Fibroblast of skin of right biceps (primary cell): ENCODE data around the gene IQCE.

ENCODE experiments used
- DNase-seq: peaks from one replicate; pipeline ENCODE4 v3.0.0-alpha.2; 2013

Gene IQCE

DNA sequence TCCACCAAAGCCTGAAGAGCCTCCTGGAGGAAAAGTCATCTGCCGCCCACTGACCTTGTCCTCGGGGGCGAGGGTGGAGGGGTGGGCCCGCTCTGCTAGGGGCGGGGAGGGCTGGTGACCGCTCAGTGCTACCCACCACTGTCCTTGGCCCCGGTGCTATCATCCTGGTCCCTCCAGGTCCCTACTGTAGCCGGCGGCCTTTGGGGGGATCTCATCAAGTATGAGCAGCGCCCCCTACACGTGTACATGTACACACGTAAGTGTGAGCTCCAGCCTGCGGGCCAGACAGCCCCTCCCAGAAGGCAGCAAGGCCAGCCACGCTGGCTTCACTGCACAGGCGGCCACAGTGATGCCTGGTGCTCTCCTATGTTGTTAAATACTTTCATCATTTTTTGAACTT is 92.6 kb downstream of the IQCE start:
- no peak for DNase-seq

DNA sequence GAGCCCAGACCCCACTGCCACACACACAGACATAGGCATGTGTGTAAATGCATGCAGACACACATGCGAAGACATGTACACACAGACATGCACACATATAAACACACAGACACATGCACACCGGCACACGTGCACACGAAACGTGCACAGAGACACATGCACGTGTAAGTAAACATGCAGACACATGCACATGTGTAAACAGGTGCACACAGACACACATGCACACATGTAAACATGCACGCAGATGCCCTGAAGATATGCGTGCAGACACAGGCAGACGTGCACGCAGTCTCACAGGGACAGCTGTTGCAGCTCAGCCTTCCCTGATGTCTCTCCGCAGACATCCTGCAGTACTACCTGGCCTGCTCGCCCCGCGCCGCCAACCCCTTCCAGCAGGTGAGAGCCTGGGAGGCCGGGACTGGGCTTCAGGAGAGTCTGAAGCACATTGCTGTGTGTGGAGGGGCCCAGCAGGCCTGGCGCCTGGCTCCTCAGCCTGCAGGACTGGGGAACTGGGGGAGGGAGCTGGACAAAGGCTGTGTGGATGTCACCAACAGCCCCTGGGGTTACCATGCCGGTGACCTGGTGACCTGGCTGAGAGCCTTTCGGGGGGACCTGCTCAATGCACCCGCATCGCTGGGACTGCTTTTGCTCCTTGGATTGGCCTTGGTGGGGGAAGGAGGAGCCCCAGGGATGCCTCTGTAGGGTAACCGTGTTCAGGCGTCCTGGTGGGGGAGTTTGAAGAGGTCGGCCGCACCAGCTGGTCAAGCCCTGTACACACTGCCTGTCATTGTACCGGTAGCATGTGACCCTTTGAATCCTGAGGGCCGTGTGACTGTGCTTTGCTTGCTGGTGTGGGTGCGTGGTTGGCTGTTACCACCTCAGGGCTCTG is 93.3 kb downstream of the IQCE start:
- no peak for DNase-seq

DNA sequence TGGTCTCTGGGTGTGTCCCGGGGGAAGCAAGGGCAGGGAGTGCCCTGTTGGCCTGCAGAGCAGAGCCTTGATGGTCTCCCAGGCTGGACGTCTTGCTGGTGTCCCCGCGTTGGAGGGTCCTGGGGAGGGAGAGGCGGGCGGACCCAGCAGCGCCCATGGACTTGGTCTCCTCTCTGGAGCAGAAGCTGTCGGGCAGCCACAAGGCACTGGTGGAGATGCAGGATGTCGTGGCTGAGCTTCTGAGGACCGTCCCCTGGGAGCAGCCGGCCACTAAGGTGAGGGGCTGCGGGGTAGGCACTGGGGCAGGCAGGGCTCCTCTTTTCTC is 93.9 kb downstream of the IQCE start:
- no peak for DNase-seq

DNA sequence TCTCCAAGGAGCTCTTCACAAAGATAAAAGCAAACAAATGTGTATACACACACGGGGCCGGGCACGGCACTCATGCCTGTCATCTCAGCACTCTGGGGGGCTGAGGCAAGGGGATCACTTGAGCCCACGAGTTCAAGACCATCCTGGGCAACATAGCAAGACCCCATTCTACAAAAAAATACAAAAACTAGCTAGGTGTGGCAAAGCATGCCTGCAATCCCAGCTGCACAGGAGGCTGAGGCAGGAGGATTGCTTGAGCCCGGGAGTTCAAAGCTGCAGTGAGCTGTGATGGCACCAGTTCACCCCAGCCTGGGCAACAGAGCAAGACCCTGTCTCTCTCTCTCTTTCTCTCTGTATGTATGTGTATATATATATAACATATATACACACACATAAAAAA is 95.3 kb downstream of the IQCE start:
- no peak for DNase-seq

DNA sequence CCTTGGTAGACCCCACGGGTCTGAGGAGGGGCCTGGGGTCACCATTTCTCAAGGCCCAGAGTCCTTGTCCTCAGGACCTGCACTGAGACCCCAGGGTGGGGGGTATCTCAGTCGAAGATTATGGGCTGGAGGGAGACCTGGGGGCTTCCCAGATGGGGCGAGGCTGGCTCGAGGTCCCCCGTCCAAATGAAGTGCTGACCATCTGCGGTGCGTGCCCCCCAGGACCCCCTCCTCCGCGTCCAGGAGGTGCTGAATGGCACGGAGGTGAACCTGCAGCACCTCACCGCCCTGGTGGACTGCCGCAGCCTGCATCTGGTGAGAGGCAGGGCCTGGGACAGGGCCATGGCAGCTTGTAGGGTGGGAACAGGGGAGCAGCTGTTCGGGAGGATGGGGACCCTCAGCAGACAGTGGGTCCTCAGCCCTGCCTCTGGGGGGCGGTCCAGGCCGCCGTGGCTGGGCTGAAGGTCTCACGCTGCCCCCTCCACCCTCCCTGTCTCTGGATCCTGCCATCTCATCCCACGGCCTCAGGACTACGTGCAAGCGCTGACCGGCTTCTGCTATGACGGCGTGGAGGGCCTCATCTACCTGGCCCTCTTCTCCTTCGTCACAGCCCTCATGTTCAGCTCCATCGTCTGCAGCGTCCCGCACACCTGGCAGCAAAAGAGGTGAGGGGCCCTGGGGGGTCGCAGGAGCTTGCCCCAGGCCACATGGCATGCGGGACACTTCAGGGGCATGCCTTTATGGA is 97.3 kb downstream of the IQCE start:
- DNase-seq: no peak

DNA sequence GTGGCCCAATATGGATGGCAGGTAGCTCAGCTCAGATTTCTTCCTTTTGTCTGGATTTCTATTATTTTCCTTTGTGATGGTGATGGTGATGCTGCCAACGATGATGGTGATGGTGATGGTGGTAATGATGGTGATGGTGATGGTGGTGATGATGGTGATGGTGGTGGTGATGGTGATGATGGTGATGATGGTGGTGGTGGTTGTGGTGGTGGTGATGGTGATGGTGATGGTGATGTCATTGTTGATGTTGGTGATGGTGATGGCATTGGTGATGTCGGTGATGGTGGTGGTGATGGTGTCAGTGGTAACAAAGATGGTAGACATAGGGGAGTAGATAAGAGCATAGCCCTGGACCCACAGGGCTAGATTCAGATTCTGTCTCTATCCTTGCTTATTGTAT is 98.4 kb downstream of the IQCE start:
- DNase-seq: no peak

DNA sequence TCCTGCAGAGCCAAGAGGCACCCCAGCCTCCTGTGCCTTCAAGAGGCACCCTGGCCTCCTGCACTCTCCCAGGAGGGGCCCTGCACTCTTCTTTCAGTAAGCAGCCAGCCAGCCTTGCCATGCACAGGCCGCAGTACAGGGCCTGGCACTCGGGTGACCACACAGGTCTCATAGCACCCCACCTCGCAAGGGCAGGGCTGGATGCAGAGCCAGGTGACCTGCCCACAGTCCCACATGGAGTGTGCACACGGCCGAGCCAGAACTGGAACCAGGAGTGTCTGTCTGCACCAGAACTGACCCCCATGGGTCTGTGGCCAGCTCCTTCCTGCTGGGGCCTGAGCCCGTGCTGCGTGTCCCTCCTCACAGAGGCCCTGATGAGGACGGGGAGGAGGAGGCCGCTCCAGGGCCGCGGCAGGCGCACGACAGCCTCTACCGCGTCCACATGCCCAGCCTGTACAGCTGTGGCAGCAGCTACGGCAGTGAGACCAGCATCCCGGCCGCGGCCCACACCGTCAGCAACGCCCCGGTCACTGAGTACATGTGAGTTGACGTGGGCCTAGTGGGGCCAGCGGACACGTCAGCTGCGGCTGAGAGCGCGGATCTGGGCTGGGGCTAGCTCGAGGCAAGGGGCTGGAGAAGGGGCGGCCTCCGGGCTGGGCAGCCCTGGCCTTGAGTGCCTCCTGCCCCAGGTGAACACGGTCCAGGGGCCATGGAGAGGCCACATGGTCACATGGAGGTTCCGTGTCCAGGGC is 99.3 kb downstream of the IQCE start:
- no peak for DNase-seq

DNA sequence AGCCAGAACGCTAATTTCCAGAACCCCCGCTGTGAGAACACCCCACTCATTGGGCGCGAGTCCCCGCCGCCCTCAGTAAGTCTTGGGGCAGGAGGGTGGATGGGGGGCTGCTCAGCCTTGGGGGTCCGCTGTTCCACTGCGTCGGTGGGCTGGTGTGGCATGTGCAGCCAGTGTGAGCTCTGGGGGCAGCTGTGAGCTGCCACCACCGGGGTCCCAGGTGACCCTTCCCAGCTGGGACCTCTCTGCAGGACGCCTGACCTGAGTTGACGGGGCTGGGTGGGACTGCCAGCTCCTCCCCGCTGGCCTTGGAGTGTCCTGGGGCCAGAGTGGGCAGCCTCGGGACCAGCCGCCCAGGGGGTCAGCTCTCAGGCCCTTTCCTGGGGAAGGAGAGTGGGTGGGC is 100.2 kb downstream of the IQCE start:
- DNase-seq: no peak

DNA sequence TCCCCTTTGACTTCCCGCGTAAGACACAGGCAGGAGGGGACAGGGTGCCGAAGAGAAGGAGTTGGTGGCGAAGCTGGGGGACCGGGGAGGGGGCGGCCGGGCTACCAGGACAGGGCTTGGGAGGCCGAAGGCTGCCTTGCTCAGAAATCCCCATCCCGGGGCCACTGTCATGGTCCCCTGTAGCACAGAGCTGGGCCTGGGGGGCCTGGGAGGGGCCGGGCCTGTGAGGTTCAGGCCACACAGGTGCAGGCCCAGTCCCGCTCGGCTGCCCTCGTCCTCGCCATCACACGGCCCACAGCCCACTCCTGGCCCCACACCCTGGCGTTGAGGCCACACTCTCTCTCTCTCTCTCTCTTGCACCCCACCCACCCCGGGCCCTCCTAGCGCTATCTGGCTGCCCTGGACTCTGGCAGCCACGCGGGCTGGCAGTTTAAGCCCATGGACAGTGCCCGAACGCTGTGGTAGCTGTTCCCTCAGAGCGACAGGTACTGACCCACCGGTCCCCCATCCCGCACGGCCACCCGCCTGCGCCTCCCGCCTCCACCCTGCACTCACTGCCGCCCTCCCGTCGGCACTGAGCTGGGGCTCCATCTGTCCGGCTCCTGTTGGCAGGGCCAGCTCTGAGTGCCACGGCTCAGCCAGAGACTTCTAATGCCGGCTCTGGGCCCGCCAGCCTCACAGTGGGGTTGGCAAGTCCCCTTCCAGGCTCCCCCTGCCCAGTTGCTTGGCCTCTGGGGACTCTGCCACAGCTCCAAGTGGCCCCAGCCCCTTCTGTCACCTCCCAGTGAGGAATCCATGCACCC is 101.0 kb downstream of the IQCE start:
- DNase-seq: no peak

DNA sequence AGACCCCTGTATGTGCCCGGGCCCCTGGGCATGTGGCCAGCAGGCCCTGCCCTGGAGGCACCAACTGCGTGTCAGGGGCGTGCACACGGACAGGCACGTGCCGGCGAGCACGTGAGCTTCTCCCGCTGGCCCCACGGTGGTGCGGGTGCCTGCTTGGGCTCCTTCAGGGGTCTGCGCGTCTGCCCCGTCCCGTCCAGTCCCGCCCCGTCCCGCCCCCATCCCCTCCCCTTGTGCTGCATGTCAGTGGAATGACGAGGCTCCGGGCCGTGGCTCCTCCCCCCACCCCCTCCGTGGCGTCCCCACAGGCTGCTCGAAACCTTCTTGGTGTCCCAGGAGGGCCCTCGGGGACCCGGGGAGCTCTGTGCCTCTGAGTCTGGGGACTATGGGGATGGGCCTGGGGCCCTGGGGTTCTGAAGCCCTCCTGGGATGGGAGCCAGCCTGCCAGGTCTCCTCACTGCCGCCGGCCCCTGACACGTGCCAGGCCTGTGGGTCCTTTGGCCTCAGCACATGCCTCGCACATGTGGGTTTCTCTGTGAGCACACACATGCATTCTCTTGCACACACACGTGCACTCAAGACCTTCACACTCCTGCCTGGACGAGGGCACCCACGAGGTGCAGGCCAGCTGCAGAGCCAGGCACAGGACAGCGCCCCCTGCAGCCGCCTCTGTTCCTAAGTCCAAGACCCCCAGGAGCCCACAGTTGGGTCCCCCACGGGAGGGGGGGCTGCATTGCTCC is 101.7 kb downstream of the IQCE start:
- DNase-seq: peak; percentile 41

DNA sequence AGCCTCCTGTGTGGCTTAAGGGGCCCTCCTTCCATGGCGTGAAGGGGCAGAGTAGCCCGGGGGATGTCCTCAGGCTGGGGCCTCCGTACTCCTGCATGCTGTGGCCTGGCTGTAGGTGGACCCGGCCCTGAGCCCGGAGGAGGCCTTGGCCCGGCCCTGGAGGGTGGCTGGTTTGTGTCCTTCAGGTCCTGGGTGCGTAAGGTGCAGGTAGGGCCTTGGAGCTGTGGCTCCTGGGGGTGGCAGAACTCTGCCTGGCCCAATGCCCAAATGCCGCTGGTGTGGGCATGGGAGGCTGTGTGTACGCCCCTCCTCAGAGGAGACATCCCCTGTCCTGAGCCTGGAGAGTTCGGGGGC is 102.3 kb downstream of the IQCE start:
- no peak for DNase-seq

DNA sequence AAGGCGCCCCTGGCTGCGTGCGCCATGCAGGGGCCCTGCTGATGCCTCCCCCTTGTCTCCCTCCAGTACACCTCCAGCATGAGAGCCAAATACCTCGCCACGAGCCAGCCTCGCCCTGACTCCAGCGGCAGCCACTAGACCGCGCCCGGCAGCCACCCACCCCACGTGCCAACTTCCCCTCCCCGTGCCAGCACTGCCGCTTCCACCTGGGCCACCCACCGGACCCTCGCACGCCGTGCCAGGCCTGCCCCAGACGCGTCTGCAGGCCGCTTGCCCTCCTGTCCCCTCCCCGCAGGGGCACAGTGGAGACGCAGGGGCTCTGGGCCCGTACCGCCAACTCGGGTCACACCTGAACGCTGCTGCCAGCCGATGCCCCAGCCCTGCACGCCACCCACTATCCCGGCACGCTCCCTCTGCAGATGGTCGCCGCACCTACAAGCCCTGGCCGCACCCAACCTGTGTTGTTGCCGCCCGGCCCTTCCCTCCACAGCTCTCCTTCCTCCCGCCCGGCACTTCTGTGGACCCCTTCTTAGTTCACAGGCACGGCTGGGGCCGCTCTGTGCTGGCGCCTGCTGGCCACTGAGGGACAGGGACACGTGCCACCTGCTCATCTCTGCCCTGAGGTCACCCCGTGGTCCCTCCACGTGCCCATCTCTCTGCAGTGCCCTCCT is 103.0 kb downstream of the IQCE start:
- no peak for DNase-seq

DNA sequence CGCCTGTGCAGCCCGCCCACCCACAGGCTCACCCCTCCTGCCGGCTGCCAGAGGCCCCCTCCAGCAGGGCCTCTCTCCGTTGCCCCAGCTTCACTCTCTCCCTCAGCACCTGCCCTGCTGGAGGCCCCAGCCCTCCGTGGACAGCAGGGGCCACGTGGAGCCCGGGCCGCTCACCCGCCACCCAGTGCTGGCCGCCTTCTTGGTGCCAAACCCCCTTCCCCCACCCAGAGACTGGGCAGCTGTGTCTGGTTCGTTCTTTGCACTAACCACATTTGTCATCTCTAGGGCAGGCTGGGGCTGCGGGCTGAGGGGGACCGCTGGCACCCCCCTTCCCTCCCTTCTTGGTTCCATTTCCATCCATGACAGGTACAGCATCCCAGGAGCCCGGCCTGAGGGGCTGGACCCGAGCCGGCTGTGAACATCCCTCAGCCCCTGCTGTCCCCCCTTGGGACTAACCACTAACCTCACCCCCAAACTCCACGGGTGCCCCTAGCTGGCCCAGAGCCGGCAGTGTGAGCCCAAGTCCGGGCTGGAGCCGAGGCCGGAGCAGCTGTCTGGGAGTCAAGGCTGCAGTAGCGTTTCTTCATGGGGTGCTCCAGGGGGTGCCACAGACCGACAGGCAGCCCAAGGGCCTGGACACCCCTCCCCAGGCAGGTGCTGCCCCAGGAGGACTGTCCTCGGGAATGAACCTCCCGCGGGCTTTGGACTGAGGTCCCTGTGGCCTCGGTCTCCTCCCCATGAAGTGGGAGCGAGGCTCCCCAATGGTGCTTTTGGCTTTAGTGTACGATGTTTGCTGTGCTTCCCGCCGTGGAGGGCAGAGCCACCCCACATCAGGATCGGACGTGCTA is 103.7 kb downstream of the IQCE start:
- no peak for DNase-seq

DNA sequence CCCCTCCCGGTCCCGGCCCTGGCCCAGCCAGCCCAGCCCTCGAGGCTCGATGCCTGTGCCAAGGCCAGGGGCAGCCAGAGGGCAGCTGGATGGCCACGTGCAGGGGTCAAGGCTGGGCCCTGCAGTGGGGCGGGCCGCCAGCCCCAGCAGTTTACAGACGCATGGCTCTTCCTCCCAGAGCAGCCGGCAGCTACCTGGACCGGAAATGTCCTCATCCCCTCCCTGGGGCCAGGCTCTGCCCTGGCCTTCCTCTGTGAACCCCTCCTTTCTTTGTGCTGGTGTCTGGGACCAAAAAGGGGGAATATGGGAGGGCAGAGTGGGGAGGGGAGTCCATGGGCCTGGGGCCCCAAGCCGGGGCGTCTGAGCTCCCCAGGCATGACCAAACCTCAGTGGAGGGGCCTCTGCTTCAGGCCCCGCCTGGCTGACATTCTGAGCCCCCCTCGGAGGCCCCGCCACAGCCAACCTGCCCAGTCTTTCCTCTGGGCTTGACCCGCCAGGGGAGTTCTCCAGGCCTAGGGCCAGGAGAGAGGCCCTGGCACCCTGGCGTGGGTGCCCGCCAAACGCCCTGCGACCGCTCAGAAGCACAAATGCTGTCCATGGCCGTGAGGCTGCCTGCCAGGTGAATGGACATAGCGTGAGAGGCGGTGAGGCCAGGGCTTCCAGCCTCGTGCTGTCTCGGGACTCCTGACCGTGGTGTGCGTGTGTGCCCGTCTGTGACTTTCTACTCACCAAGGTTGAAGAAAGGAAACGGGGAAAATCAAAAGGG is 104.5 kb downstream of the IQCE start:
- no peak for DNase-seq

DNA sequence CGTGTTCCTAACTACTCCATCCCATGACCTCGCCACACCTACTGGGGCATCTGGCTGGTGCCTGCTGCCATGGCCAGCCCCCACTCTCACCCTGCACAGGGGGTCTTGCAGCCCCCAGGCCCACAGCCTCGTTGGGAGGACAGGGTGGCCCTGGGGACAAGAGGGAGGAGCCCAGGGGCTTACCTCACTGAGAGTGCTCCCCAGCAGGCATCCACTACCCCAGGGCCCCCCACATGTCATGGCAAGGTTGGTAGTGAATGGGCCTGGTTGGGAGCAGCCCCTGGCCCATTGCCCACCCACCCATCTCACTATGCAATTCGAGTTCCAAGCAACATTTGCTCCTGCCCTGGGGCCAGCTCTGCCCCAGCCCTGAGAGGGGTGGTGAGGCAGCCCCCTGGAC is 105.2 kb downstream of the IQCE start:
- DNase-seq: no peak
